HUES48 (cell line): ENCODE results near the gene SVEP1.

Experiments used
- H3K27ac ChIP-seq: one replicate; pipeline ENCODE4 v1.7.0; 2013; ENCODE audit warnings: low read depth, low read length, inconsistent platforms
- H3K27me3 ChIP-seq: 2 replicates; pipeline ENCODE4 v1.6.1; 2013; ENCODE audit warnings: mild to moderate bottlenecking, low read length; ENCODE audit not compliant: control insufficient read depth, insufficient read depth
- H3K36me3 ChIP-seq: 2 replicates; pipeline ENCODE4 v1.6.1; 2013; ENCODE audit warnings: low read length; ENCODE audit not compliant: control insufficient read depth, insufficient read depth
- H3K4me1 ChIP-seq: 2 replicates; pipeline ENCODE4 v1.6.1; 2013; ENCODE audit warnings: mild to moderate bottlenecking, low read length; ENCODE audit not compliant: control insufficient read depth, insufficient read depth
- H3K4me3 ChIP-seq: 2 replicates; pipeline ENCODE4 v1.5.1; 2013; ENCODE audit warnings: mild to moderate bottlenecking, low read depth, low read length
- H3K9ac ChIP-seq: 2 replicates; pipeline ENCODE4 v1.6.1; 2013; ENCODE audit warnings: mild to moderate bottlenecking, low read depth, low read length, moderate library complexity
- H3K9me3 ChIP-seq: 2 replicates; pipeline ENCODE4 v1.6.1; 2013; ENCODE audit warnings: low read length; ENCODE audit not compliant: control insufficient read depth, insufficient read depth

SVEP1 gene

DNA sequence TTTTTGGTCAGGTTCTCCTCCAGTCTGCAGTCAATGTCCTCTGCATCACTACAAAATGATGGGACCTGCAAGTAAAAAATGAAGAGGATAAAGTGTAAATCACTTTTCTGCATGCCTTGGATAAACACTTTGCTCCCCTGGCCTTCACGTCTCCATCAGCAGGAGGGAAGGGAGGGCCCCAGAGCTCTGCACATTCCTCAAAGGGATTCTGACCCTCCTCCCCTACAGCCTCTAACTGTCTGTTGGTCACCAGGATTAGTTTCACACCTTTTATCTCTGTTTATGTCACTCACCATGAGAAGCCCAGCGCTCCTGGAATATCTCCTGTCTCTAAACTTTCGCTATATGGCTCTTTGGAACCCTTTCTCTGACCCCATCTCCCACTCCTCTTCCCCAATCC, 103.3 kb downstream of the SVEP1 start:
- Histone ChIP-seq H3K4me1 (peaks cover 3% of the 10 kb centered on the region), H3K9ac (no peak overlapping the region), H3K36me3 (no peaks in the 10 kb centered on the region), H3K27ac (no peak overlapping the region), H3K9me3 (no peaks in the 10 kb centered on the region), H3K27me3 (no peaks in the 10 kb centered on the region), H3K4me3 (no peak overlapping the region)

DNA sequence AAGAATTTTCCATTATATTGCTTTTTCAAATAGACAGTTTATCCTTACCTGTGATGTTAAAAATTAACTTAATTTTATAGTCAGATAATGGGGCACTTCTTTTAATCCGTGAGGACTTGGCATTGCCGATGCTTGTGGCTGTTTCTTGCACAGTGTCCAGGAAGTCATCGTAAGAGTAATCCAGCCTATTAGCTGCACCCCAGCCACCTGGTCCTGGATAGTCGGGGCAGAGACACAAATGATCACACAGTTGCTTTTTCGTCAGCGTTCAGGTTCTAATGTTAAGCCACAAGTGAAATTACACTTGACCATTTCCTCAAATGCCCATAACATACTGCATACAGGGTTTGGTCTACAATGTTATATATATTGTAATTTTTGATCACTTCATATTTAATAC, 107.4 kb downstream of the SVEP1 start:
- no peak overlapping the region for H3K27ac ChIP-seq
- no peaks in the 10 kb centered on the region for H3K27me3 ChIP-seq
- H3K4me3 ChIP-seq: no peak overlapping the region
- no peaks in the 10 kb centered on the region for H3K9me3 ChIP-seq
- H3K9ac ChIP-seq: no peak overlapping the region
- peaks cover 8% of the 10 kb centered on the region for H3K4me1 ChIP-seq
- no peaks in the 10 kb centered on the region for H3K36me3 ChIP-seq

DNA sequence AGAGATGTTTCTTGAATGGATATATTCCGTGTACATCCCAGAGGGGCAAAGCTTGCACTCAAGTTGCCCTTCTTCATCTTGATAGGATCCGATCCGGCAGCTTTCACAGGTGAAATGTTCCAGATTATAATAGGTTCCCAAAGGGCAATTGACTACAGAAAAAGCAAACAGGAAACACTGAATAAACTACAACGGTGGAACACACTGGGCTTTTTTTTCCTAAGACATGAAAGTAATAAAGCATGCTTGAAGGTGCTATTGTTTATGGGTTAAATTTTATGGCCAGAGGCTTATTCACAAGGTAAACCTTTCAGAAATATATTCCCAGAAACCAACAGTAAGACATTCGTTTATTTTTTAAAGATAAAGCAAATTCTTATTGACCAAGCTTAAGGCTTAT, 110.6 kb downstream of the SVEP1 start:
- Histone ChIP-seq H3K4me1 (peaks cover 8% of the 10 kb centered on the region), H3K36me3 (no peaks in the 10 kb centered on the region), H3K27me3 (no peaks in the 10 kb centered on the region), H3K4me3 (no peak overlapping the region), H3K27ac (no peak overlapping the region), H3K9me3 (no peaks in the 10 kb centered on the region), H3K9ac (no peak overlapping the region)

DNA sequence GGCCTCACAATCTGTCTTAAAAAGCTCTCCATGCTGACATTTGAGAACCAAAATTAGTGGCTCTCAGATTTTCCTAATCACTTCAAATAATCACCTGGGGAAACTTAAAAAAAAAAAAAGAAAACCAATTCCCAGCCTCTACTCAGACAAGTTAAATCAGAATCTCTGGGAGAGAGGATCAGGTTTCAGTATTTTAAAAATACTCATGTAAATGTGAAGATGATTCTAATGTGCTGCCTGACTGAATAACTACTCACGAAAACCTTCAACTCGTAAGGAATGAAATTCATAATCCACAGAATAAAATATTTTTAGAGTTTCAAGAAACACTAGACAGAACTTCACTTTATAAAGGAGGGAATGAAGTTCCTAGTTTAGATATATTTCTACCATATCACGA, 114.4 kb downstream of the SVEP1 start:
- H3K9ac ChIP-seq: no peak overlapping the region
- no peaks in the 10 kb centered on the region for H3K4me1 ChIP-seq
- no peaks in the 10 kb centered on the region for H3K36me3 ChIP-seq
- H3K27ac ChIP-seq: no peak overlapping the region
- no peaks in the 10 kb centered on the region for H3K9me3 ChIP-seq
- H3K27me3 ChIP-seq: no peaks in the 10 kb centered on the region
- H3K4me3 ChIP-seq: no peak overlapping the region

DNA sequence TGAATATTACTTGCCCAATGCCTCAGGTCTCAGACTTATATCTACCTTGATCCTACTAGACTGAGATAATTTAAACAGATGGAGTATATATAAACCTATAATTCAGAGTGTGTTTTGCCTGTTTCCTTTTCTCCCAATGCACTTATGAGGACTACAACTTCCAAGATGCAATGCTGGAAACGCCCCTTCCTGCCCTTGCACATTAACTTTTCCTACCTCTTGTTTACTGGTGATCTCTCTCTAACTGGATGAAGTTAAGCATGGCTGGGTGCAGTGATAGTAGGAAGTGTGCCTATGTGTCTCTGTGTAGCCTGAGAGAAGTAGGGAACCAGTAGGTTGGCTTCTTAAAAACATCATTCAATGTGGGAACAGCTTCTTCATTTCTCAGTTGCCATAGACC, 115.2 kb downstream of the SVEP1 start:
- H3K27me3 ChIP-seq: no peaks in the 10 kb centered on the region
- H3K4me1 ChIP-seq: no peaks in the 10 kb centered on the region
- no peaks in the 10 kb centered on the region for H3K9me3 ChIP-seq
- H3K27ac ChIP-seq: no peak overlapping the region
- no peaks in the 10 kb centered on the region for H3K36me3 ChIP-seq
- H3K9ac ChIP-seq: no peak overlapping the region
- no peak overlapping the region for H3K4me3 ChIP-seq

DNA sequence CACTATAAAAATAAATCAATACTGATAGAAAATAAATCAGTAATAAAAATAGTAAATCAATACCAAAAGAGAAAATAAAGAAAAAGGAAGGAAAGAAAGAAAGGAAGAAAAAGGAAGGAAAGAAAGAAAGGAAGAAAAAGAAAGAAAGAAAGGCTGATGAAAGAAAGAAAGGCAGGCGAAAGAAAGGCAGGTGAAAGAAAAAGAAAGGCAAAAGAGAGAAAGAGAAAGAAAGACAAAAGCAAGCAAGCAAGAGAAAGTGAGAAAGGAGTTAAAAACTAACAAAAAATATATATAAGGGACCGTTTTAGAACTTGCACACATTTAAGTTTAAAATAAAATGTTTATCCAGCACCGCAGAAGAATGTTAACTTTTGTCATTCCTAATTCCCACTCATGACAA, 116.0 kb downstream of the SVEP1 start:
- Histone ChIP-seq H3K36me3 (no peaks in the 10 kb centered on the region), H3K27me3 (no peaks in the 10 kb centered on the region), H3K9me3 (no peaks in the 10 kb centered on the region), H3K27ac (no peak overlapping the region), H3K4me3 (no peak overlapping the region), H3K4me1 (no peaks in the 10 kb centered on the region), H3K9ac (no peak overlapping the region)

DNA sequence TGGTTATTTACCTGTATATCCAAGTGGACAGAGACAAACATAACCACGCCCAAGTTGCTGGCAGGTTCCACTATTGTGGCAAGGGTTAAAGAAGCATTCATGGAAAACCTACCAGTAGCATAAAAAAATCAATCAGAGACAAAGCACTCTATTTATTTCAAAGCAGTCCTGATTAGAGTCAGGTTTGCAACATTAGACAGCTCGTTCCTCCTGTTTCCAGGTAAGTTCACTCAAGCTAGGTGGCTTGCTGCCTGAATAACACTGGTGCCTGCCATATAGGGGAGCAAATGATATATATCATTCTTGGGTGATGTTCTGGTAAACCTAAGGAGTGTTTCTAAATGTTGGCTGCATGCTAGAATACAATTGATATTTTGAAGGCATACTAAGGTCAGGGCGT, 122.3 kb downstream of the SVEP1 start:
- no peaks in the 10 kb centered on the region for H3K36me3 ChIP-seq

GRCh38 chr9:110456681-110457080, 122.9 kb downstream of the SVEP1 start:
- Histone ChIP-seq H3K9ac (no peak overlapping the region), H3K36me3 (no peaks in the 10 kb centered on the region), H3K4me1 (no peaks in the 10 kb centered on the region), H3K4me3 (no peak overlapping the region), H3K27me3 (no peaks in the 10 kb centered on the region), H3K9me3 (no peaks in the 10 kb centered on the region), H3K27ac (no peak overlapping the region)

More for the DNA sequence above, 122.3 kb downstream of the SVEP1 start:
- Histone ChIP-seq H3K4me1 (no peaks in the 10 kb centered on the region), H3K9ac (no peak overlapping the region), H3K9me3 (no peaks in the 10 kb centered on the region), H3K27me3 (no peaks in the 10 kb centered on the region), H3K27ac (no peak overlapping the region), H3K4me3 (no peak overlapping the region)

DNA sequence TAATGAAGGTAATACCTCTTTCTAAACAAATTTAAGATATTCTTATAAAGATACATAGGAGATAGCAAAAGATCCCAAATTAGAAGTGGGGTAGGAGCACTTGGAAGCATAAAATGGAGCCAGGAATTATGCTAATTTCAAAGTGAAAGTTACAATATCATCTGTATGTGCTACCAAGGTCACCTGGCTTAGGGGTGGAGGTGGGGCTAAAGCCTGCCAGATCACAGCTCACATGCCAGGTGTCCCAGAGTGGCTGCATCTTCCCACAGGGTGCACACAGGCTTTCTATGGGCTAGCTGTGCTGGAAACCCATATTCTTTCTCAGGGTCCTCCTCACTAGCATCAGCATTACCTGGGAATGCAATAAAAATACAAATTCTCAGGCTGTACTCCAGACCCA, 123.7 kb downstream of the SVEP1 start:
- Histone ChIP-seq H3K27me3 (no peaks in the 10 kb centered on the region), H3K27ac (no peak overlapping the region), H3K4me1 (no peaks in the 10 kb centered on the region), H3K9me3 (no peaks in the 10 kb centered on the region), H3K4me3 (no peak overlapping the region), H3K9ac (no peak overlapping the region), H3K36me3 (no peaks in the 10 kb centered on the region)

DNA sequence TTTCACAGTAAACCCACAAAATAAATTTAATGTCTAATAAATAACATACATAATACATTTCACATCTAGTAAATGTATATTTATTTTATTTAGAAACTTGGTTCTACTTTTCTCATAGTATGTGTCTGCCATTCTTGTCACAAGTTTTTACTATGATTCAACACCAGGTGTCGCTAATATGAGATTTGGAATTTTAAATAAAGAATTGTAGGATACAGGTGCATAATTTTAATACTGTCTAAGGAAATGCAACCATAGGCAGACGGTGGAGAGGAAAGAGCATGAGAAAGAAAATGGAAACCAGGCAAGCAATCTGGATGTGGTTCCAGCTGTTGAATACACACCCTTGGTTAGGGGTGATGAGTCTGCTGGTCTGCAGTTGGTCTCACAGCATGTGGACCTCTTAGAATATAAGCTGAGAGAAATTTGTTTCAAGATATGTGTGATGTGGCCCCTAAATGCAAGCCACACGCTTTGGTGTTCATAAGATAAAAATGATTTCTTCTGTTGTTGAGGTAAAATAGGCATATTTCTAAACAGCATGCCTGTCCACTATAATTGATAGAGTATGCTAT, 127.2 kb downstream of the SVEP1 start:
- Histone ChIP-seq H3K36me3 (no peaks in the 10 kb centered on the region), H3K27ac (no peak overlapping the region), H3K4me3 (no peak overlapping the region), H3K4me1 (no peaks in the 10 kb centered on the region), H3K27me3 (no peaks in the 10 kb centered on the region), H3K9ac (no peak overlapping the region), H3K9me3 (no peaks in the 10 kb centered on the region)

- Histone ChIP-seq H3K27ac (no peak overlapping the region), H3K9me3 (no peaks in the 10 kb centered on the region; the same call in 1 of the 2 replicates), H3K9ac (no peak overlapping the region), H3K36me3 (no peaks in the 10 kb centered on the region), H3K4me3 (no peak overlapping the region), H3K4me1 (no peaks in the 10 kb centered on the region), H3K27me3 (no peaks in the 10 kb centered on the region)
Observed at GRCh38 chr9:110451726-110452125, 127.8 kb downstream of the SVEP1 start.

GRCh38 chr9:110447476-110447875, 132.1 kb downstream of the SVEP1 start:
- Histone ChIP-seq H3K9me3 (no peaks in the 10 kb centered on the region; the same call in 1 of the 2 replicates), H3K27me3 (no peaks in the 10 kb centered on the region), H3K36me3 (no peaks in the 10 kb centered on the region), H3K4me3 (no peak overlapping the region), H3K9ac (no peak overlapping the region), H3K27ac (no peak overlapping the region), H3K4me1 (no peaks in the 10 kb centered on the region)
